Measurements from ENCODE around the gene ASTN2. TPM values are rescaled to one million over a fixed set of nuclear protein-coding genes. Genes with fewer than 3 reads are reported as not detected.

Gene ASTN2
- total RNA-seq, 4 donors from 2014 or later: 3.2 to 7.0 (median 5.4) TPM

DNA sequence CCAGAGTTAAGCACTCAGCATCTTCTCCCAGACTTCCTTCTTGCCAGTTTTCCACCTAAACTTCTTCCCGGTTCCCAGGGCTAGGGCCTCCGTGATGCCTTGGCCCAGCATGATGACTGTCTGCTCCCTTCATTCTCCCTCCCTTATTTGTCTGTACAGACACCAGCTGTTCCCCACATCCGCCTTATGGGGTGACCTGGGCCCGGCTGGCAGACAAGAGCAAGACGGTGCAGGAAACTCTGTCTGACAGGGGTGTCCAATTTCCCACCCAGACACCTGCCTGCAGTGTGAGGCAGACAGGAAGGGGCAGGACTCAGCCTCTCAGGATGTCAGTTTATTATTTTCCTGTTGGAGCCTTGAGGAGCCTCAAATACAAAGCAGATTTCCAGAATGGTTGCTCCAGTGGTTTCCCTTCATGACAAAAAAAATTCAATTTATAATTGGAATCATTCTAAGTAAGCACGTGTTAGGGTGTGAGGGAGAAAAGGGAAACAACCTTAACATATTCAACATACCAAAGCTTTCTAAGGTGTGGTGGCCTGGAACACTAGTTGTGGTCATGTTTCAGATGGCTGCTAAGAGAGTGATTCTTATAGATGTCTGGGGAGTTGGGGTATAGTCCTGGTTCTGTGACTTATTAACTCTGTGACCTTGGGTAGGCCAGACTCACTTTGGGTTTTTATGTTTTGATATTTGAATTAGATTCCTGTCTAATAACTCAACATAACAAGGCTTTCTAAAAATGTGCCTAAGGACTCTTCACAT, 1026.7 kb downstream of the ASTN2 start:
- TF ChIP-seq, protein P1, sequence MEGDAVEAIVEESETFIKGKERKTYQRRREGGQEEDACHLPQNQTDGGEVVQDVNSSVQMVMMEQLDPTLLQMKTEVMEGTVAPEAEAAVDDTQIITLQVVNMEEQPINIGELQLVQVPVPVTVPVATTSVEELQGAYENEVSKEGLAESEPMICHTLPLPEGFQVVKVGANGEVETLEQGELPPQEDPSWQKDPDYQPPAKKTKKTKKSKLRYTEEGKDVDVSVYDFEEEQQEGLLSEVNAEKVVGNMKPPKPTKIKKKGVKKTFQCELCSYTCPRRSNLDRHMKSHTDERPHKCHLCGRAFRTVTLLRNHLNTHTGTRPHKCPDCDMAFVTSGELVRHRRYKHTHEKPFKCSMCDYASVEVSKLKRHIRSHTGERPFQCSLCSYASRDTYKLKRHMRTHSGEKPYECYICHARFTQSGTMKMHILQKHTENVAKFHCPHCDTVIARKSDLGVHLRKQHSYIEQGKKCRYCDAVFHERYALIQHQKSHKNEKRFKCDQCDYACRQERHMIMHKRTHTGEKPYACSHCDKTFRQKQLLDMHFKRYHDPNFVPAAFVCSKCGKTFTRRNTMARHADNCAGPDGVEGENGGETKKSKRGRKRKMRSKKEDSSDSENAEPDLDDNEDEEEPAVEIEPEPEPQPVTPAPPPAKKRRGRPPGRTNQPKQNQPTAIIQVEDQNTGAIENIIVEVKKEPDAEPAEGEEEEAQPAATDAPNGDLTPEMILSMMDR (IDR thresholded peaks at IDR 0.05; ENCODE audit: low read depth): no peak

DNA sequence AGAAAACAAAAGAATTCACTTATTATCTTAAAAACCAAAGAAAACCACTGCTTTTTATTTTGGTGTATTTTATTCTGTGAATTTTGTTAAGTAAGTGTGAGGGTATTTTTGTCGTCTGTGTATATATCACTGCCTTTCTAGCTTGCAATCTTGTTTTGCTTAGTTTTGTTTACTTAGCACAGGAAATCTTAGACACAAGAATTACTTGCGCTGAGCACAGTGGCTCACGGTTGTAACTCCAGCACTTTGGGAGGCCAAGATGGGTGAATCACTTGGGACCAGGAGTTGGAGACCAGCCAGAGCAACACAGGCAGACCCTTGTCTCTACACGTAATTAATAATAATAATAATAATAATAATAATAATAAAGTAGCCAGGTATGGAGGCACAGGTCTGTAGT, 1030.9 kb downstream of the ASTN2 start:
- TF ChIP-seq, protein P1 (IDR thresholded peaks at IDR 0.05; ENCODE audit: low read depth): no peak

DNA sequence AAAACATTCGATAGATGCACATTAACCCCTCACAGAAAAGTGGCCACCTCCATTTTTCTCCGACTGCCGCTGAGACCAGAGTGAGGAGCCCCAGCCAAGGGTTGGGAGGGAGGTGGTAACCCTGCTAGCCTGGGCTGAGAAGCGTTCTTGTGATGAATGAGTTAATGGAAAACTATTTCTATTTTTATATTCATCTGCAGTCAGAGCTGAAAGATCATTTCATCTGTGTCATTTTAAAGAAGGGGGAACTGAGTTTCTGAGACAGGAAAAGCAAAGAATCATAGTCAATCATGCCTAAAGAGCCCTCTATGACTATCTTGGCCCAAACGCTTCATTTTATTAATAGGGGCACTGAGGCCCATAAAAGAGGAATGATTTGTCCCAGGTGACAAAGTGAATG, 1031.7 kb downstream of the ASTN2 start:
- TF ChIP-seq, protein P1 (IDR thresholded peaks at IDR 0.05; ENCODE audit: low read depth): no peak

DNA sequence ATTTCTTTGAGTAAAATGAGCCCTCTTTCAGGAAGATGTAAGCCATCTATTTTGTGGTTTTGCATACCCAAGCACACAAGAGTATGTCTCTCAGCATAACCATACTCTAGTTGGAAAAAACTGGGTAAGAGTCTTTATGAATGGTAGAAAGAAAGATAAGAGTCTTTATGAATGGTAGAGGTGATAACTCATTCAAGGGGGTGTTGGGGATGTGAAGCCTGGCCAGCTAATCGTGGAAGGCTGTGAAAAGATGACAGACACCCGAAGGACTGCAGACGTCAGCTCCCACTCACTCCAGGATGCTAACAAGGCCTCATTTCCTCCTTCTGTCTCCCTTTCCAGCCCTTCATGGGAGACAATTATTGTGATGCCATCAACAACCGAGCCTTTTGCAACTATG, 1032.8 kb downstream of the ASTN2 start:
- TF ChIP-seq, protein P1 (IDR thresholded peaks at IDR 0.05; ENCODE audit: low read depth): no peak

DNA sequence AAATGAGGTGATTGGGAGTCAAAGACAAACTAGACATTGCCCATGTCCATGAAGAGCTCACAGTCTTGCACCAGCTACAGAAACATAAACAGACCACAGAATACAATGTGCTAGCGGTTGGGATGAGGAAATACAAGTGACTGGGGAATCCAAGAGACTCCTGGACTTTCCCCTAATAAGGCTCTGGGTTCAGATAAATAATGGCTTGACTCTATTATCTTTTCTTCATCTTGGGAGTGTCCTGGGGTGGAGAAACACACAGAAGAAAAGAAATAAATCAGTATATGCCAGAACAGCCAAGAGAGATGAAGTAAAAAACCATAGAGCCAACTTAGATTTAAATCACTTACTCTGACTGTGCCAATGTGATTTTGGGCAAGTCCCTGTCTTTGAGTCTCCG, 1033.5 kb downstream of the ASTN2 start:
- TF ChIP-seq, protein P1 (IDR thresholded peaks at IDR 0.05; ENCODE audit: low read depth): no peak

DNA sequence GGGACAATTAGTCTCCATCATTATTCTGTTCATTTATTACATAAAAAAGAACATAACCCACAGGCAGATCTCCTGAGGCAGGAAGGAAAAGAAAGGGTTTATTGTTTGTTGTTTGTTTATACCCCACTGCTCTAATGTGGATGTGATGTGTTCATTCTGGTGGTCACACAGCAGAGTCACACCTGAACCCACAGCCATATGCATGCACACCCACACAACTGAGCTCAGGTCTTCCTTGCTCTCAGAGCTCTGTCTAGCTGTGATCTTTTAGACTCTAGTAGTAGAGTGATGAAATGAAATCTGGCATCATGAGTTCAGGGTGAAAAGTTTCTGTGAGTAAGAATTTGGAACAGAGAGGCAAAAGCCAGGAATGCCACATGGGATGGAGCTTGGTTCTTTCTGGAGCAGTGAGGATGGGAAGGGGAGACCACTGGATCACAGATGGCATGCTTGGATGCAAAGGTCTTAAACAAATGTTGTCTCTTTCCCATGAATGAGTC, 1034.3 kb downstream of the ASTN2 start:
- TF ChIP-seq, protein P1 (IDR thresholded peaks at IDR 0.05; ENCODE audit: low read depth): no peak

DNA sequence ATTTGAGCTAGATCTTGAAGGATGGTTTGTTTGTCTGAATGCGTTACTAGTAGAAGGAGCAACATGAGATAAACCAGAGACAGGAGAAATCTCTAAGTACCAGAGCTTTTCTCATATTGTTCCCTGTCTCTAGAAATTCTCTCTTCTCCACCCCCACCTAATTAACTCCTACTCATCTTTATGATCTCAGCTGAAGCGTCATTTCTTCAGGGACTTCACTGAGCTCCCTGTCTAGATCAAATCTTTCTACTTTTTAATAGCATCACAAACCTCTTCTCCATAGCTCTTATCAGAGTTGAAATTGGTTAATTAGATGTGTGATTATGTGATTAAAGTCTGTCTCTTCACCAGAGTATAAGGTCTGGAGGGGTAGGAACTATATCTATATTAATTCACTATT, 1035.0 kb downstream of the ASTN2 start:
- TF ChIP-seq, protein P1 (IDR thresholded peaks at IDR 0.05; ENCODE audit: low read depth): no peak
